Glutamatergic neuron (in vitro differentiated cells): ENCODE data around the gene TMEM129. TPM values are rescaled to one million over a fixed set of nuclear protein-coding genes. Genes with fewer than 3 reads are reported as not detected.
A peak's percentile ranks its signal among the peaks of the same experiment; 100 is the strongest.

Experiments
- DNase-seq: peaks from one replicate; pipeline ENCODE4 v3.0.0; 2022
- H3K27ac Mint-ChIP-seq: one replicate; pipeline ENCODE4 v1.8.0; 2020; ENCODE audit warnings: mild to moderate bottlenecking, mixed read lengths, inconsistent platforms; ENCODE audit not compliant: unreplicated experiment
- H3K27me3 Mint-ChIP-seq: one replicate; pipeline ENCODE4 v1.8.0; 2020; ENCODE audit warnings: mild to moderate bottlenecking, moderate library complexity, mixed read lengths, inconsistent platforms; ENCODE audit not compliant: unreplicated experiment
- H3K36me3 Mint-ChIP-seq: one replicate; pipeline ENCODE4 v1.8.0; 2020; ENCODE audit warnings: mild to moderate bottlenecking, mixed read lengths, inconsistent platforms; ENCODE audit not compliant: unreplicated experiment
- H3K4me1 Mint-ChIP-seq: one replicate; pipeline ENCODE4 v1.8.0; 2020; ENCODE audit warnings: mild to moderate bottlenecking, low read depth, mixed read lengths, inconsistent platforms; ENCODE audit not compliant: unreplicated experiment
- H3K4me3 Mint-ChIP-seq: one replicate; pipeline ENCODE4 v1.8.0; 2020; ENCODE audit warnings: mild to moderate bottlenecking, mixed read lengths, inconsistent platforms; ENCODE audit not compliant: unreplicated experiment
- H3K9me3 Mint-ChIP-seq: one replicate; pipeline ENCODE4 v1.8.0; 2020; ENCODE audit warnings: mild to moderate bottlenecking, moderate library complexity, mixed read lengths, inconsistent platforms; ENCODE audit not compliant: unreplicated experiment
- CTCF ChIP-seq: fragments of 200-600 bp; sonication (generic); IDR thresholded peaks from one replicate; pipeline ENCODE4 v1.5.0; 2021; ENCODE audit not compliant: partially characterized antibody, unreplicated experiment
- total RNA-seq: library from RNA; stranded (reverse); fragmentation: NEBNext Ultra II Directional; extraction: Animal tissue kit (Norgen Biotek cat#: 25700); gene quantifications from one replicate; pipeline ENCODE4 v1.2.1, GENCODE V29; 2021; ENCODE audit not compliant: unreplicated experiment

TMEM129 gene
- total RNA-seq, 1 donor from 2014 or later: 23.8 TPM

DNA sequence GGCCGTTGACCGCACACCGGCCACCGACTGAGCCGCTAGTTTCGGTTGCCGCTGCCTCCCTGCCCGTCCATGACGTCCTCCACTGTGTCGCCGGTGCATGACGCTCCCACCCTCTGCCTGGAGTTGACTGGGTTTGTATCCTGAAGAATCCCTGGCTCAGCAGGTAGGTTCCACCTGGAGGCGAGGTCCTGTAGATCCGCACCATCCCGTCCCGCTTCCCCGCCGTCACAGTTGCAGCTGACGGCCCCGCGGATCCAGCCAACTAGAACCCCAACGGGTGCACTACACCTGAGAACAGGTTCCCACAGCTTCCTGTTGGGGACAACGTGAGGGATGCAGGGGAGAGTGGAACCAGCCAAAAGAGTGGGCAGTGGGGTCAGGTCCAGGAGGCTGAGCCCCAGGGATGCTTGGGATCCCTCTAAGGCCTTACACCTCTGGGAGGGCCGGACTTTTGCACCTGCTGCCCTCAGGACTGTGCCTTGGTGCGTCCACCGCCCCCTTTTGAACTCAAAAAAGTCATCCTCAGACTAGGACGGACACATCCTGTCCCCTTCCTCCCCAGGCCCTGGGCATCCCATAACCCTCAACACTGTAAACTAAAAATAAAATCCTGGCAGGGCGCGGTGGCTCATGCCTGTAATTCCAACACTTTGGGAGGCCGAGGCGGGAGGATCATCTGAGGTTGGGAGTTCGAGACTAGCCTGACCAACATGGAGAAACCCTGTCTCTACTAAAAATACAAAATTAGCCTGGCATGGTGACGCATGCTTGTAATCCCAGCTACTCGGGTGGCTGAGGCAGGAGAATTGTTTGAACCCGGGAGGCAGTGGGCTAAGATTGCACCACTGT, 7.9 kb downstream of the TMEM129 start:
- DNase-seq: no peak
- H3K36me3 Mint-ChIP-seq: no peaks in the 10 kb centered on the region
- peaks cover 12% of the 10 kb centered on the region for H3K27me3 Mint-ChIP-seq
- H3K9me3 Mint-ChIP-seq: peaks cover 7% of the 10 kb centered on the region
- TF ChIP-seq CTCF: no peak
- H3K4me3 Mint-ChIP-seq: peak overlapping the region; percentile 87
- peaks cover 13% of the 10 kb centered on the region for H3K4me1 Mint-ChIP-seq
- peak overlapping the region; percentile 28 for H3K27ac Mint-ChIP-seq

GRCh38 chr4:1712216-1713002, 8.7 kb downstream of the TMEM129 start, which contains the start of gene SLBP:
SLBP (minus strand) TSS chr4:1712319; CDS start chr4:1712188, 131 bp downstream.
- H3K36me3 Mint-ChIP-seq: no peaks in the 10 kb centered on the region
- peaks cover 7% of the 10 kb centered on the region for H3K9me3 Mint-ChIP-seq
- no peak for TF ChIP-seq CTCF
- H3K4me3 Mint-ChIP-seq: peak within 1 kb of the TSS; percentile 99
- peaks cover 13% of the 10 kb centered on the region for H3K4me1 Mint-ChIP-seq
- peak within 1 kb of the TSS; percentile 87 for H3K27ac Mint-ChIP-seq
- DNase-seq: peak; percentile 86
- peaks cover 12% of the 10 kb centered on the region for H3K27me3 Mint-ChIP-seq

DNA sequence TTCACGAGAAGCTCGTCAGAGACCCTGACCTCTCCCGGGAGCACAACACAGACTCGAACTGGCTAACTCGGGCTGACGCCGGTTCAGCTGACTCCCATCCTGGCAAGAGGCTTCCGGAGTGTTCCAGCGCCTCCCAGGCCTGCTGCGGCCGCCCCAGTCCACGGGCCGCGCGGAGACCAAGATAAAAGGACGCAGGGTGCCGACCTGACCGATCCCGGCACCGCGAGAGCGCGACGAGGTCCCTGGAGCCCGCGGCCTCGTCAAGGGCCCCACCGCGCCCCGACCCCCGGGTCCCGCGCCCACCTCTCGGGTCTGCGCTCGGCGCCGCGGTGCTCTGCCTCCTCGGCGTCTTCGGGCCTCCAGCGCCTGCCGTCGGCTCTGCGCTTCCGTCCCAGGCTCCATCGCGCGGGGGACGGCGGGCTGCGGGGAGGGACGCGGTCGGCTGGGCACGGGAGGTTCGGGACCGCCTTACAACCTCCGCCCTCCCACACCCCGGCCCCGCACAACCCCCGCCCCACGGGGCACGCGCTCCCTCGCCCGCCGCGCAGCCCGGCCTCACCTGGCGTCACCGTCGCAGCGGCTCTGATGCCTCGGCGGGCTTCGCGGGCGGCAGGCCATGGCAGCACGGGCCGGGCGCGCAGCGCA, 9.4 kb downstream of the TMEM129 start:
- Mint-ChIP-seq H3K36me3 (no peaks in the 10 kb centered on the region), H3K9me3 (peaks cover 7% of the 10 kb centered on the region), H3K4me3 (peak overlapping the region; percentile 99), H3K27me3 (peaks cover 12% of the 10 kb centered on the region), H3K27ac (peak overlapping the region; percentile 87), H3K4me1 (peaks cover 13% of the 10 kb centered on the region)
- DNase-seq: peak; percentile 45
- no peak for TF ChIP-seq CTCF

DNA sequence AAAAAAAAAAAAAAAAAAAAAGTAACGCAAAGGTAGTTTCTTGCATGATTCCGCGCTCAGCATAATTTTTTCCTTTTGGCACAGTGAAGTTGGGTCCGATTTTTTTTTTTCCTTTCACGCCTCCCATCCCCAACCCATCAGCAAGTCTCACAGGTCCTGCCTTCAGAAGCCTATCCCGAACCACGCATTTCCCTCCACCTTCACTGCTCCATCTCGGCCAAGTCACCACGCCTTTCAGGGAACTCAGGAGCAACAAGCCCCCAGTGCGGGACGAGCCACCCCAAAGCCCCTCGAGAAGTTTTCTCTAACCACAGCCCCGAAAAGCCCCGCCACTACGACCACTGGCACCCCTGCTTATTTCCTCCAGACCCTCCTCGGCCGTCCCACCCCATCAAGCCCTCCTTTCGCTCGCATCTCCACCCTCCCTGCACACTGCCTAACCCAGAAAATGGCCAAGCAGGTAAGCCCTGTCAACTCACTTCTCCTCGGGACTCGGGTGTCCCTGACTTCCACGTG, 10.0 kb downstream of the TMEM129 start:
- peak overlapping the region; percentile 87 for H3K27ac Mint-ChIP-seq
- H3K4me1 Mint-ChIP-seq: peaks cover 13% of the 10 kb centered on the region
- no peak for TF ChIP-seq CTCF
- H3K9me3 Mint-ChIP-seq: peaks cover 7% of the 10 kb centered on the region
- peaks cover 12% of the 10 kb centered on the region for H3K27me3 Mint-ChIP-seq
- no peak for DNase-seq
- H3K4me3 Mint-ChIP-seq: peak overlapping the region; percentile 99
- no peaks in the 10 kb centered on the region for H3K36me3 Mint-ChIP-seq
